Trophoblast cell (in vitro differentiated cells and primary cell): ENCODE data around the gene LLGL2.
"Not testable (repeated sequence)": the region's sequence is repeated elsewhere in the genome, so short reads cannot be mapped to it uniquely, and the experiment has no call there.

Experiments
- DNase-seq, 2 donors: peaks; one replicate each; pipeline ENCODE4 v3.0.0-alpha.2; 2016
- H2AFZ ChIP-seq: 2 replicates; pipeline ENCODE4 v1.6.1; 2013; ENCODE audit warnings: low read length, moderate library complexity, mild to moderate bottlenecking; ENCODE audit not compliant: insufficient read depth, poor library complexity
- H2AK5ac ChIP-seq: 2 replicates; pipeline ENCODE4 v1.6.1; 2013; ENCODE audit warnings: mild to moderate bottlenecking, low read length
- H2BK120ac ChIP-seq: 2 replicates; pipeline ENCODE4 v1.6.1; 2013; ENCODE audit warnings: low read length, mild to moderate bottlenecking, moderate library complexity; ENCODE audit not compliant: insufficient read depth, poor library complexity
- H2BK12ac ChIP-seq: 2 replicates; pipeline ENCODE4 v1.6.1; 2013; ENCODE audit warnings: mild to moderate bottlenecking, low read length, moderate library complexity
- H2BK5ac ChIP-seq: 2 replicates; pipeline ENCODE4 v1.6.1; 2013; ENCODE audit warnings: low read length, low read depth, moderate library complexity, mild to moderate bottlenecking; ENCODE audit not compliant: poor library complexity
- H3K14ac ChIP-seq: 2 replicates; pipeline ENCODE4 v1.6.1; 2013; ENCODE audit warnings: mild to moderate bottlenecking, low read length
- H3K18ac ChIP-seq: 2 replicates; pipeline ENCODE4 v1.6.1; 2013; ENCODE audit warnings: mild to moderate bottlenecking, low read length
- H3K23ac ChIP-seq: 2 replicates; pipeline ENCODE4 v1.6.1; 2013; ENCODE audit warnings: low read length
- H3K27ac ChIP-seq: 2 replicates; pipeline ENCODE4 v1.5.1; 2013; ENCODE audit warnings: low read depth, mild to moderate bottlenecking, inconsistent platforms, low read length, moderate library complexity
- H3K27me3 ChIP-seq: 2 replicates; pipeline ENCODE4 v1.6.1; 2013; ENCODE audit warnings: inconsistent platforms, mild to moderate bottlenecking, low read length, moderate library complexity; ENCODE audit not compliant: insufficient read depth
- H3K36me3 ChIP-seq, 2 experiments: 1 replicate in 1 of 2; 2 replicates in 1 of 2; pipeline ENCODE4 v1.6.1; 2013; ENCODE audit warnings: low read length in 2 of 2, mild to moderate bottlenecking in 2 of 2, moderate library complexity in 1 of 2; ENCODE audit not compliant: insufficient read depth in 2 of 2, control insufficient read depth in 1 of 2
- H3K4ac ChIP-seq: 2 replicates; pipeline ENCODE4 v1.6.1; 2013; ENCODE audit warnings: low read depth, mild to moderate bottlenecking, low read length, moderate library complexity
- H3K4me1 ChIP-seq, 2 experiments: 1 replicate in 1 of 2; 2 replicates in 1 of 2; pipeline ENCODE4 v1.6.1; 2013; ENCODE audit warnings: low read length in 2 of 2, mild to moderate bottlenecking in 2 of 2, moderate library complexity in 1 of 2; ENCODE audit not compliant: insufficient read depth in 2 of 2, control insufficient read depth in 1 of 2
- H3K4me2 ChIP-seq: 2 replicates; pipeline ENCODE4 v1.6.1; 2013; ENCODE audit warnings: inconsistent platforms, mild to moderate bottlenecking, low read length, moderate library complexity
- H3K4me3 ChIP-seq: 2 replicates; pipeline ENCODE4 v1.5.1; 2013; ENCODE audit warnings: mild to moderate bottlenecking, low read depth, low read length, inconsistent platforms
- H3K79me1 ChIP-seq: one replicate; pipeline ENCODE4 v1.6.1; 2013; ENCODE audit warnings: low read length
- H3K79me2 ChIP-seq: 2 replicates; pipeline ENCODE4 v1.6.1; 2013; ENCODE audit warnings: low read length, mild to moderate bottlenecking; ENCODE audit not compliant: control insufficient read depth, insufficient read depth, poor library complexity
- H3K9ac ChIP-seq: 2 replicates; pipeline ENCODE4 v1.6.1; 2013; ENCODE audit warnings: mild to moderate bottlenecking, low read length
- H3K9me3 ChIP-seq: 2 replicates; pipeline ENCODE4 v1.6.1; 2013; ENCODE audit warnings: low read depth, mild to moderate bottlenecking, control low read depth, inconsistent platforms, low read length; ENCODE audit not compliant: insufficient read depth
- H4K12ac ChIP-seq: 2 replicates; pipeline ENCODE4 v1.6.1; 2013; ENCODE audit warnings: low read depth, mild to moderate bottlenecking, low read length, moderate library complexity
- H4K8ac ChIP-seq: 2 replicates; pipeline ENCODE4 v1.6.1; 2013; ENCODE audit warnings: low read depth, mild to moderate bottlenecking, low read length, moderate library complexity
- H4K91ac ChIP-seq: one replicate; pipeline ENCODE4 v1.6.1; 2013; ENCODE audit warnings: low read depth, mild to moderate bottlenecking, low read length, moderate library complexity
- WGBS: extraction: QIAGEN DNeasy Blood & Tissue Kit; methylation state at CpG from one replicate; pipeline ENCODE4 v1.1.7; 2013; ENCODE audit warnings: missing lambda C conversion rate; ENCODE audit not compliant: insufficient read length, insufficient coverage; ENCODE audit errors: extremely low coverage; 5-methylcytosine and 5-hydroxymethylcytosine counted together

The LLGL2 gene

DNA sequence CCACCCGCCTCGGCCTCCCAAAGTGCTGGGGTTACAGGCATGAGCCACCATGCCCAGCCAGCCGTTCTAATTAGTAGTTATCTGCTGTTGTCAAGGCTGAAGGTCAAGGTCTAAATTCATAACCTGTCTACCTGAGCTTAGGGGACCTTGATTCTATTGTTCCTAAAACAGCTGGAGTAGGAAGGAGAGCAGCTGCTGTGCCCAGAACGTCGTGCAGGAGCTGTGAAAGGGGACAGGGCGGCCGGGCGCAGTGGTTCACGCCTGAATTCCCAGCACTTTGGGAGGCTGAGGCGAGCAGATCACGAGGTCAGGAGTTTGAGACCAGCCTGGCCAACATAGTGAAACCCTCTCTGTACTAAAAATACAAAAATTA, 48.0 kb upstream of the LLGL2 start:
- not testable (repeated sequence) for H3K9ac ChIP-seq, H4K8ac ChIP-seq, H3K18ac ChIP-seq, H2BK120ac ChIP-seq, H3K27me3 ChIP-seq, H3K79me2 ChIP-seq, H3K4me2 ChIP-seq, H4K91ac ChIP-seq, H4K12ac ChIP-seq, H3K4me3 ChIP-seq, H3K14ac ChIP-seq, H3K79me1 ChIP-seq, H3K27ac ChIP-seq, H2BK12ac ChIP-seq, H2AK5ac ChIP-seq, H2BK5ac ChIP-seq, H3K9me3 ChIP-seq, H3K4ac ChIP-seq, DNase-seq, H2AFZ ChIP-seq, H3K23ac ChIP-seq
- H3K36me3 ChIP-seq = peaks cover 18 to 23% of the 10 kb centered on the region in 2 experiments
- WGBS = no CpG with 5 or more reads among the region's 11 CpGs
- peaks cover 5 to 11% of the 10 kb centered on the region in 2 experiments for H3K4me1 ChIP-seq

DNA sequence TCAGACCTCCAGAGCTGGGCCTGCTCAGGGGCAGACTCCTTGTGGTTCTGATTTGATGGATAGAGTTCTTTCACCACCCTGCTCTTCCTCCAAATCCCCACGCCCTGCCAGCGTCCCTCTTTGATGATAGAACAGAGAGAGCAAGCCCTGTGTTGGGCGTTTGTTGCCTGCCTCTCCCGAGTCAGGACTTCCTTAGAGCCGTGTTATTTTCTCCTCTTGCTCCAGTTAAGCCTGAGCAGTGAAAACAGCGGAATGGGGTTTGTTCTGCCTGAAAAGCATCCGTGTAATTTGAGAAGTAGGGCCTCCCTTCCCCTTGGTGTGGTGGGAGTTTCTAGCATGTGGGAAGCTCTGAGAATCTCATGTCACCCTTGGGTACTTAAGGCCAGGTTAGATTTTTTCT, 47.0 kb upstream of the LLGL2 start:
- Histone ChIP-seq H2BK120ac (no peak overlapping the region), H3K4me3 (no peak overlapping the region), H3K9ac (no peak overlapping the region), H3K14ac (no peak overlapping the region), H4K12ac (no peak overlapping the region), H3K27ac (no peak overlapping the region), H2AK5ac (no peak overlapping the region), H3K4me1 (peaks cover 5 to 11% of the 10 kb centered on the region in 2 experiments), H2BK5ac (no peak overlapping the region), H3K9me3 (no peaks in the 10 kb centered on the region), H3K36me3 (peaks cover 11 to 15% of the 10 kb centered on the region in 2 experiments), H3K4me2 (no peak overlapping the region), H4K91ac (no peak overlapping the region), H2BK12ac (no peak overlapping the region), H3K79me2 (no peaks in the 10 kb centered on the region), H4K8ac (no peak overlapping the region), H2AFZ (no peak overlapping the region), H3K27me3 (no peaks in the 10 kb centered on the region), H3K4ac (no peak overlapping the region), H3K23ac (no peak overlapping the region), H3K18ac (no peak overlapping the region), H3K79me1 (no peaks in the 10 kb centered on the region)
- DNase-seq = no peak
- WGBS = no CpG with 5 or more reads among the region's 7 CpGs

DNA sequence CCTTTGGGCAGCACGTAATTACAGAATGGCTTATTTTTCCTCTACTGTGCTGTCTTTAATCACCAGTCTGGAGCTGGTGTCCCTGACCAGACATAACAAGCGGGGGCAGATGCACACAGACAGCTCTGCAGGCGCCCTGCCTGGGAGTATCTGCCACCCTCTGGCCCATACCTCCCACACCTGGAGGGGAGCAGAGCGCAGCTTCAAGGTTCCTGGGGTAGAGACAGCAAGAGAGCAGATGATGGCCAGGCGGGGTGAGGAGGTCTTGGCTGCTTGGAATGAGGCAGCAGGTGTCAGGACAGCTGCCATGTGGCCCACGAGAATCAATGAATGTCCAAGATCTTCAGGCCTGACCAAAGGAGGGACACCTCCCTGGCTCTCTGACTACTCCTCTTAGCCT, 45.2 kb upstream of the LLGL2 start:
- H2BK120ac ChIP-seq = no peak overlapping the region
- no peak overlapping the region for H2BK5ac ChIP-seq
- no peak overlapping the region for H3K27ac ChIP-seq
- H3K4me3 ChIP-seq = no peak overlapping the region
- no CpG with 5 or more reads among the region's 6 CpGs for WGBS
- no peak overlapping the region for H3K14ac ChIP-seq
- H3K79me1 ChIP-seq = no peaks in the 10 kb centered on the region
- no peak overlapping the region for H2BK12ac ChIP-seq
- H3K23ac ChIP-seq = no peak overlapping the region
- no peaks in the 10 kb centered on the region for H3K79me2 ChIP-seq
- no peaks in the 10 kb centered on the region for H3K27me3 ChIP-seq
- H3K36me3 ChIP-seq = peaks cover 3 to 12% of the 10 kb centered on the region in 2 experiments
- no peak overlapping the region for H3K4me2 ChIP-seq
- no peak overlapping the region for H2AK5ac ChIP-seq
- no peak overlapping the region for H4K8ac ChIP-seq
- H3K4ac ChIP-seq = no peak overlapping the region
- no peak overlapping the region for H3K9ac ChIP-seq
- H3K9me3 ChIP-seq = peaks cover 1% of the 10 kb centered on the region
- H2AFZ ChIP-seq = no peak overlapping the region
- no peak overlapping the region for H3K18ac ChIP-seq
- H4K91ac ChIP-seq = no peak overlapping the region
- H4K12ac ChIP-seq = no peak overlapping the region
- no peak for DNase-seq
- peaks cover 5 to 11% of the 10 kb centered on the region in 2 experiments for H3K4me1 ChIP-seq

- Histone ChIP-seq H2AK5ac (no peak overlapping the region), H3K4ac (no peak overlapping the region), H3K79me2 (no peaks in the 10 kb centered on the region), H3K36me3 (peaks cover 4 to 16% of the 10 kb centered on the region in 2 experiments), H2BK5ac (no peak overlapping the region), H3K4me3 (no peak overlapping the region), H4K8ac (no peak overlapping the region), H3K79me1 (no peaks in the 10 kb centered on the region), H4K12ac (no peak overlapping the region), H2BK12ac (no peak overlapping the region), H3K27ac (no peak overlapping the region), H3K4me1 (peaks cover 5 to 11% of the 10 kb centered on the region in 2 experiments), H2AFZ (no peak overlapping the region), H3K9ac (no peak overlapping the region), H2BK120ac (no peak overlapping the region), H3K14ac (no peak overlapping the region), H3K4me2 (no peak overlapping the region), H3K27me3 (no peaks in the 10 kb centered on the region), H3K18ac (peak overlapping the region; percentile 21), H3K9me3 (peaks cover 1% of the 10 kb centered on the region), H4K91ac (no peak overlapping the region), H3K23ac (no peak overlapping the region)
- WGBS = no CpG with 5 or more reads among the region's 13 CpGs
- DNase-seq = no peak
These were observed 44.1 kb upstream of the LLGL2 start for GRCh38 chr17:75481194-75482068.
